ENCODE results near the gene DHFR. TPM values are rescaled to one million over a fixed set of nuclear protein-coding genes. Genes with fewer than 3 reads are reported as not detected.
A peak's percentile ranks its signal among the peaks of the same experiment; 100 is the strongest.

The DHFR gene
- total RNA-seq, 1 experiment from 2014 or later: 72.2 TPM

DNA sequence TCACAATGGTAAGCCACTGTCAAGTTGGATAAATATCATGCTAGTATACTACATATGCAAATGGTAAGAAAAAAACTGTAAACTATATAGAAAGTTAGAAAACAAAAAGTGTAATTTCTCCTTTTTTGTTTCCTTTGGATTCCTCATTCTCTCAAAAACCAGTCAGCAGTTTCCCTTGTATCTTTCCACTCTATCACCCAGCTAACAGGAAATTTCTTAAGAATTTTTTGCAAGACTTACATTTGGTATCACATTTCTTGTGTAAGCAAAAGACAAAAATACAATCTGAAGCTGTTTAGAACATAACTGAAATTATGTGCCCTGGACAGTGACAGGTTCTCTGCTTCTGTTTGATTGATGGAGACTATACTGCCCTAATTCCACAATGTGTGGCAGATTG, 25.5 kb downstream of the DHFR start:
- Histone ChIP-seq H3K4me1 (ENCODE audit: insufficient read depth, low read length) (no peaks in the 10 kb centered on the region), H2BK20ac (ENCODE audit: low read depth, low read length, poor library complexity, severe bottlenecking) (no peak overlapping the region), H3K27me3 (ENCODE audit: insufficient read depth, low read length) (no peaks in the 10 kb centered on the region), H2BK5ac (ENCODE audit: insufficient read length, low read length) (no peak overlapping the region), H4K8ac (replicated peaks; ENCODE audit: insufficient read length, low read depth, low read length) (no peak overlapping the region), H3K4me2 (ENCODE audit: insufficient read depth, insufficient read length, low read length) (no peak overlapping the region), H3K56ac (ENCODE audit: insufficient read length, low read depth, low read length) (no peak overlapping the region), H2BK12ac (ENCODE audit: insufficient read length, low read depth, low read length) (no peak overlapping the region), H2AFZ (ENCODE audit: low read length) (no peak overlapping the region), H4K91ac (ENCODE audit: insufficient read length, low read depth, low read length) (no peak overlapping the region), H3K18ac (ENCODE audit: insufficient read length, low read depth, low read length) (no peak overlapping the region), H2BK15ac (ENCODE audit: low read depth, low read length) (no peak overlapping the region), H3K23ac (ENCODE audit: insufficient read length, low read depth, low read length) (no peak overlapping the region), H3K14ac (ENCODE audit: insufficient read depth, low read length) (no peak overlapping the region), H4K5ac (ENCODE audit: insufficient read length, low read depth, low read length) (no peak overlapping the region), H2BK120ac (ENCODE audit: low read depth, low read length, poor library complexity, severe bottlenecking) (no peak overlapping the region), H3K9ac (ENCODE audit: extremely low read depth, insufficient read length, low read length) (no peak overlapping the region), H3K79me1 (ENCODE audit: insufficient read depth, low read depth, low read length, poor library complexity, severe bottlenecking) (no peaks in the 10 kb centered on the region), H3K27ac (ENCODE audit: insufficient read length, low read depth, low read length) (no peak overlapping the region), H3K79me2 (ENCODE audit: insufficient read depth, low read length) (no peaks in the 10 kb centered on the region), H2AK5ac (ENCODE audit: insufficient read length, low read length) (no peak overlapping the region), H4K20me1 (ENCODE audit: control insufficient read depth, insufficient read depth, insufficient read length) (no peaks in the 10 kb centered on the region), H3K9me3 (ENCODE audit: control insufficient read depth, low read depth, low read length) (no peaks in the 10 kb centered on the region), H3K4ac (ENCODE audit: low read depth, low read length) (no peak overlapping the region), H3T11ph (ENCODE audit: low read length) (no peak overlapping the region), H3K23me2 (ENCODE audit: insufficient read length, low read depth, low read length, poor library complexity, severe bottlenecking) (no peaks in the 10 kb centered on the region)
- no peaks in the 10 kb centered on the region for H3K27me3 Mint-ChIP-seq (ENCODE audit: low read depth)
- no peaks in the 10 kb centered on the region for H3K9me3 Mint-ChIP-seq
- H3K27ac Mint-ChIP-seq: 0 out of 7 replicates have a peak overlapping the region, but pooled peaks of 1 of the 3 experiments have one; percentile 86
- H3K4me3 Mint-ChIP-seq: no peak overlapping the region
- peaks cover 28 to 48% (median 47%) of the 10 kb centered on the region in 3 experiments; a peak in 6 of 7 replicates for H3K36me3 Mint-ChIP-seq (ENCODE audit: insufficient read depth in 1 of 3, low read depth in 3 of 3)
- DNase-seq: no peak
- TF ChIP-seq CTCF (conservative IDR thresholded peaks at IDR 0.05): no peak
- no peaks in the 10 kb centered on the region for H3K4me1 Mint-ChIP-seq
